HS-5 (cell line): Measurements from ENCODE around the gene TMEM259.
A peak's percentile ranks its signal among the peaks of the same experiment; 100 is the strongest.

ENCODE experiments used
- DNase-seq: peaks from one replicate; pipeline ENCODE4 v3.0.0-alpha.2; 2012; ENCODE audit warnings: low read depth

The TMEM259 gene

GRCh38 chr19:1020868-1021425 is at the start of gene TMEM259:
TMEM259 (minus strand) TSS chr19:1021123; CDS start chr19:1020996, 127 bp downstream.
- DNase-seq: peak; percentile 92

GRCh38 chr19:1070576-1070930 is 49.6 kb upstream of the TMEM259 start:
- DNase-seq: no peak

GRCh38 chr19:1069009-1069779 is 48.3 kb upstream of the TMEM259 start:
- no peak for DNase-seq

GRCh38 chr19:1068009-1069001 is 47.4 kb upstream of the TMEM259 start:
- no peak for DNase-seq

- DNase-seq: no peak
Measured at GRCh38 chr19:1067341-1067957, 46.5 kb upstream of the TMEM259 start.

- DNase-seq: no peak
Measured at GRCh38 chr19:1066748-1067340, 45.9 kb upstream of the TMEM259 start, which contains the start of gene ARHGAP45. ARHGAP45 (plus strand) TSS chr19:1067167; CDS start chr19:1067406, 239 bp downstream.

- DNase-seq: no peak
Measured at GRCh38 chr19:1066251-1066747, 45.4 kb upstream of the TMEM259 start.

- DNase-seq: no peak
Measured at GRCh38 chr19:1065606-1066109, 44.7 kb upstream of the TMEM259 start.

GRCh38 chr19:1064661-1065605 is 44.0 kb upstream of the TMEM259 start:
- DNase-seq: no peak

- no peak for DNase-seq
Measured at GRCh38 chr19:1063909-1064660, 43.2 kb upstream of the TMEM259 start.

- no peak for DNase-seq
Measured at GRCh38 chr19:1063030-1063908, 42.3 kb upstream of the TMEM259 start.

- no peak for DNase-seq
Measured at GRCh38 chr19:1062387-1063029, 41.6 kb upstream of the TMEM259 start.

- no peak for DNase-seq
Measured at GRCh38 chr19:1061987-1062386, 41.1 kb upstream of the TMEM259 start.

GRCh38 chr19:1060689-1061088 is 39.8 kb upstream of the TMEM259 start:
- no peak for DNase-seq

- no peak for DNase-seq
Measured at GRCh38 chr19:1058112-1058511, 37.2 kb upstream of the TMEM259 start.

GRCh38 chr19:1057176-1057855 is 36.4 kb upstream of the TMEM259 start:
- DNase-seq: no peak
